DND-41 (cell line): ENCODE measurements around the gene CFAP70.

Experiments used
- ATAC-seq: fragments of 200-7000 bp; cut with Tn5 transposase; 3 replicates; pipeline ENCODE4 v1.9.1; 2021; ENCODE audit warnings: low read depth; ENCODE audit not compliant: insufficient read depth
- DNase-seq: peaks from one replicate; pipeline ENCODE4 v3.0.0-alpha.2; 2020
- H2AFZ ChIP-seq: 2 replicates; pipeline ENCODE4 v1.6.0; 2012; ENCODE audit warnings: low read depth, low read length
- H3K27ac ChIP-seq: 2 replicates; pipeline ENCODE4 v1.5.1; 2012; ENCODE audit warnings: low read length, inconsistent platforms
- H3K27me3 ChIP-seq: fragments of 200-600 bp; sonication (generic); 2 replicates; pipeline ENCODE4 v1.6.0; 2012; ENCODE audit warnings: low read length, mild to moderate bottlenecking, inconsistent platforms; ENCODE audit not compliant: insufficient read depth, poor library complexity
- H3K36me3 ChIP-seq: 2 replicates; pipeline ENCODE4 v1.5.1; 2012; ENCODE audit warnings: low read length, inconsistent platforms; ENCODE audit not compliant: insufficient read depth
- H3K4me1 ChIP-seq: 2 replicates; pipeline ENCODE4 v1.5.1; 2012; ENCODE audit warnings: mild to moderate bottlenecking, low read length; ENCODE audit not compliant: insufficient read depth
- H3K4me2 ChIP-seq: 2 replicates; pipeline ENCODE4 v1.6.0; 2012; ENCODE audit warnings: mild to moderate bottlenecking, moderate library complexity, low read length, inconsistent platforms; ENCODE audit not compliant: insufficient read depth
- H3K4me3 ChIP-seq, 2 experiments: fragments of 200-600 bp in 1 of 2; shearing (Covaris generic) in 1 of 2; 2 replicates each; pipeline ENCODE4 v1.5.1; 2012 to 2016; ENCODE audit warnings: inconsistent platforms in 2 of 2, low read length in 2 of 2, mild to moderate bottlenecking in 2 of 2, low read depth in 1 of 2, moderate library complexity in 1 of 2
- H3K79me2 ChIP-seq: 2 replicates; pipeline ENCODE4 v1.6.0; 2012; ENCODE audit warnings: low read length, inconsistent platforms; ENCODE audit not compliant: insufficient read depth
- H3K9ac ChIP-seq: 2 replicates; pipeline ENCODE4 v1.6.0; 2012; ENCODE audit warnings: low read depth, mild to moderate bottlenecking, inconsistent platforms, low read length, moderate library complexity
- H3K9me3 ChIP-seq: 2 replicates; pipeline ENCODE4 v1.5.1; 2012; ENCODE audit warnings: low read length, moderate library complexity, mild to moderate bottlenecking, inconsistent platforms; ENCODE audit not compliant: insufficient read depth, severe bottlenecking
- H4K20me1 ChIP-seq: 2 replicates; pipeline ENCODE4 v1.6.0; 2012; ENCODE audit warnings: low read length; ENCODE audit not compliant: insufficient read depth
- CTCF ChIP-seq: IDR thresholded peaks from 2 replicates; pipeline ENCODE4 v1.5.1; 2012; ENCODE audit warnings: borderline replicate concordance, low read length, moderate library complexity, mild to moderate bottlenecking; ENCODE audit not compliant: poor library complexity, severe bottlenecking; ENCODE audit errors: extremely low read depth
- EZH2 ChIP-seq: IDR thresholded peaks from 3 replicates; pipeline ENCODE4 v1.6.1; 2012; ENCODE audit warnings: borderline replicate concordance, low read depth, mild to moderate bottlenecking, moderate library complexity, low read length, inconsistent platforms; ENCODE audit not compliant: severe bottlenecking

Gene CFAP70

GRCh38 chr10:73386583-73386982 is 27.9 kb upstream of the CFAP70 start:
- Histone ChIP-seq H3K27ac (no peak overlapping the region), H2AFZ (no peak overlapping the region), H4K20me1 (no peaks in the 10 kb centered on the region), H3K4me2 (no peak overlapping the region), H3K36me3 (peaks cover 83% of the 10 kb centered on the region), H3K4me1 (no peaks in the 10 kb centered on the region), H3K79me2 (no peaks in the 10 kb centered on the region), H3K4me3 (no peak overlapping the region), H3K9me3 (no peaks in the 10 kb centered on the region), H3K27me3 (no peaks in the 10 kb centered on the region), H3K9ac (no peak overlapping the region)
- DNase-seq (no peak), ATAC-seq (no peak)
- no peak for TF ChIP-seq EZH2
- TF ChIP-seq CTCF, result no peak

GRCh38 chr10:73379064-73379748 is 20.5 kb upstream of the CFAP70 start:
- DNase-seq (no peak), ATAC-seq (no peak)
- Histone ChIP-seq H3K9ac (no peak overlapping the region), H4K20me1 (no peaks in the 10 kb centered on the region), H3K36me3 (peaks cover 81% of the 10 kb centered on the region), H3K9me3 (no peaks in the 10 kb centered on the region), H3K4me1 (no peaks in the 10 kb centered on the region), H3K27ac (no peak overlapping the region), H3K4me2 (no peak overlapping the region), H3K79me2 (no peaks in the 10 kb centered on the region), H3K4me3 (no peak overlapping the region), H2AFZ (no peak overlapping the region), H3K27me3 (no peaks in the 10 kb centered on the region)
- TF ChIP-seq CTCF (no peak), EZH2 (no peak)

- H3K27me3 ChIP-seq, result no peaks in the 10 kb centered on the region
- no peaks in the 10 kb centered on the region for H4K20me1 ChIP-seq
- TF ChIP-seq CTCF, result no peak
- TF ChIP-seq EZH2, result no peak
Observed at GRCh38 chr10:73376679-73377078, 18.0 kb upstream of the CFAP70 start.

More at GRCh38 chr10:73376679-73377078, 18.0 kb upstream of the CFAP70 start:
- Histone ChIP-seq H3K36me3 (peaks cover 66% of the 10 kb centered on the region), H3K4me1 (no peaks in the 10 kb centered on the region), H3K4me2 (no peak overlapping the region), H3K9me3 (no peaks in the 10 kb centered on the region), H3K79me2 (no peaks in the 10 kb centered on the region), H2AFZ (no peak overlapping the region), H3K4me3 (no peak overlapping the region), H3K27ac (no peak overlapping the region), H3K9ac (no peak overlapping the region)
- DNase-seq (no peak), ATAC-seq (no peak)
